ENCODE data around the gene ATP8A2.

The ATP8A2 gene

GRCh38 chr13:25971459-25972145, 599.8 kb downstream of the ATP8A2 start:
- no peak for DNase-seq (ENCODE audit: low read depth)

- DNase-seq (ENCODE audit: low read depth): no peak
Measured at GRCh38 chr13:25973085-25973484, 601.3 kb downstream of the ATP8A2 start.

- no peak for DNase-seq (ENCODE audit: low read depth)
Measured at GRCh38 chr13:25973576-25973975, 601.8 kb downstream of the ATP8A2 start.

GRCh38 chr13:25977216-25977615, 605.4 kb downstream of the ATP8A2 start:
- DNase-seq (ENCODE audit: low read depth): no peak

- DNase-seq (ENCODE audit: low read depth): no peak
Measured at GRCh38 chr13:25977671-25978070, 605.9 kb downstream of the ATP8A2 start.

GRCh38 chr13:25978961-25979360, 607.2 kb downstream of the ATP8A2 start:
- DNase-seq (ENCODE audit: low read depth): no peak

- DNase-seq (ENCODE audit: low read depth): no peak
Measured at GRCh38 chr13:25979371-25979770, 607.6 kb downstream of the ATP8A2 start.

GRCh38 chr13:25980255-25980654, 608.5 kb downstream of the ATP8A2 start:
- peak; percentile 38 for DNase-seq (ENCODE audit: low read depth)

GRCh38 chr13:25981060-25981459, 609.3 kb downstream of the ATP8A2 start:
- no peak for DNase-seq (ENCODE audit: low read depth)

- no peak for DNase-seq (ENCODE audit: low read depth)
Measured at GRCh38 chr13:25982907-25983306, 611.1 kb downstream of the ATP8A2 start.

GRCh38 chr13:25987987-25988386, 616.2 kb downstream of the ATP8A2 start:
- no peak for DNase-seq (ENCODE audit: low read depth)

- DNase-seq (ENCODE audit: low read depth): no peak
Measured at GRCh38 chr13:25988661-25989060, 616.9 kb downstream of the ATP8A2 start.

GRCh38 chr13:25990801-25991200, 619.0 kb downstream of the ATP8A2 start:
- peak; percentile 32 for DNase-seq (ENCODE audit: low read depth)

- DNase-seq (ENCODE audit: low read depth): peak; percentile 8
Measured at GRCh38 chr13:25992076-25992475, 620.3 kb downstream of the ATP8A2 start.

- no peak for DNase-seq (ENCODE audit: low read depth)
Measured at GRCh38 chr13:26007261-26008125, 635.7 kb downstream of the ATP8A2 start.

GRCh38 chr13:26010487-26011207, 638.9 kb downstream of the ATP8A2 start:
- no peak for DNase-seq (ENCODE audit: low read depth)

GRCh38 chr13:26011208-26011573, 639.4 kb downstream of the ATP8A2 start:
- DNase-seq (ENCODE audit: low read depth): no peak

- no peak for DNase-seq (ENCODE audit: low read depth)
Measured at GRCh38 chr13:26011996-26012821, 640.4 kb downstream of the ATP8A2 start.

- DNase-seq (ENCODE audit: low read depth): no peak
Measured at GRCh38 chr13:26012995-26013394, 641.2 kb downstream of the ATP8A2 start.

- no peak for DNase-seq (ENCODE audit: low read depth)
Measured at GRCh38 chr13:26015271-26016125, 643.7 kb downstream of the ATP8A2 start.

GRCh38 chr13:26016189-26016588, 644.4 kb downstream of the ATP8A2 start:
- DNase-seq (ENCODE audit: low read depth): no peak

All from EH (cell line).